Measurements from ENCODE around the gene KRTAP1-1. TPM values are rescaled to one million over a fixed set of nuclear protein-coding genes. Genes with fewer than 3 reads are reported as not detected.

The KRTAP1-1 gene
- total RNA-seq, 1 experiment from 2014 or later: not detected

Small RNAs within 50 kb of the gene (small RNA-seq; reads per million reads assigned to genes)
- gene KRTAP3-4P: not detected

Other genes with a start within 250 kb of the KRTAP1-1 start
- not detected in 2 replicates for gene KRT28, start 241.5 kb downstream of the KRTAP1-1 start, total RNA-seq (2014; rRNA removed; shearing (Covaris generic); ENCODE audit: low replicate concordance)
- gene KRT10, start 218.8 kb downstream of the KRTAP1-1 start, total RNA-seq (2014; rRNA removed; shearing (Covaris generic); ENCODE audit: low replicate concordance): 14.9 and 21.6 TPM in 2 replicates
- not detected in 2 replicates for gene KRT12, start 174.2 kb downstream of the KRTAP1-1 start, total RNA-seq (2014; rRNA removed; shearing (Covaris generic); ENCODE audit: low replicate concordance)
- gene KRT20, start 156.2 kb downstream of the KRTAP1-1 start, total RNA-seq (2014; rRNA removed; shearing (Covaris generic); ENCODE audit: low replicate concordance): not detected in 2 replicates
- gene KRT23, start 103.8 kb downstream of the KRTAP1-1 start, total RNA-seq (2014; rRNA removed; shearing (Covaris generic); ENCODE audit: low replicate concordance): not detected in 2 replicates
- not detected in 2 replicates for gene KRT39, start 74.5 kb downstream of the KRTAP1-1 start, total RNA-seq (2014; rRNA removed; shearing (Covaris generic); ENCODE audit: low replicate concordance)
- gene KRT40, start 57.1 kb downstream of the KRTAP1-1 start, total RNA-seq (2014; rRNA removed; shearing (Covaris generic); ENCODE audit: low replicate concordance): not detected in 2 replicates
- gene KRTAP3-3, start 47.3 kb downstream of the KRTAP1-1 start, total RNA-seq (2014; rRNA removed; shearing (Covaris generic); ENCODE audit: low replicate concordance): not detected in 2 replicates
- not detected in 2 replicates for gene KRTAP3-2, start 41.5 kb downstream of the KRTAP1-1 start, total RNA-seq (2014; rRNA removed; shearing (Covaris generic); ENCODE audit: low replicate concordance)
- not detected in 2 replicates for gene KRTAP3-1, start 32.3 kb downstream of the KRTAP1-1 start, total RNA-seq (2014; rRNA removed; shearing (Covaris generic); ENCODE audit: low replicate concordance)
- not detected in 2 replicates for gene KRTAP1-5, start 14.2 kb downstream of the KRTAP1-1 start, total RNA-seq (2014; rRNA removed; shearing (Covaris generic); ENCODE audit: low replicate concordance)
- gene KRTAP1-4, start 11.3 kb downstream of the KRTAP1-1 start, total RNA-seq (2014; rRNA removed; shearing (Covaris generic); ENCODE audit: low replicate concordance): not detected in 2 replicates
- not detected in 2 replicates for gene KRTAP1-3, start 6.6 kb downstream of the KRTAP1-1 start, total RNA-seq (2014; rRNA removed; shearing (Covaris generic); ENCODE audit: low replicate concordance)
- gene KRTAP2-1, start 5.9 kb upstream of the KRTAP1-1 start, total RNA-seq (2014; rRNA removed; shearing (Covaris generic); ENCODE audit: low replicate concordance): not detected in 2 replicates
- gene KRTAP2-2, start 13.8 kb upstream of the KRTAP1-1 start, total RNA-seq (2014; rRNA removed; shearing (Covaris generic); ENCODE audit: low replicate concordance): not detected in 2 replicates
- not detected in 2 replicates for gene KRTAP2-3, start 18.7 kb upstream of the KRTAP1-1 start, total RNA-seq (2014; rRNA removed; shearing (Covaris generic); ENCODE audit: low replicate concordance)
- gene KRTAP2-4, start 24.4 kb upstream of the KRTAP1-1 start, total RNA-seq (2014; rRNA removed; shearing (Covaris generic); ENCODE audit: low replicate concordance): not detected in 2 replicates
- not detected in 2 replicates for gene KRTAP4-7, start 42.7 kb upstream of the KRTAP1-1 start, total RNA-seq (2014; rRNA removed; shearing (Covaris generic); ENCODE audit: low replicate concordance)
- not detected in 2 replicates for gene KRTAP4-8, start 56.7 kb upstream of the KRTAP1-1 start, total RNA-seq (2014; rRNA removed; shearing (Covaris generic); ENCODE audit: low replicate concordance)
- gene KRTAP4-16, start 60.8 kb upstream of the KRTAP1-1 start, total RNA-seq (2014; rRNA removed; shearing (Covaris generic); ENCODE audit: low replicate concordance): not detected in 2 replicates
- gene KRTAP4-9, start 63.9 kb upstream of the KRTAP1-1 start, total RNA-seq (2014; rRNA removed; shearing (Covaris generic); ENCODE audit: low replicate concordance): not detected in 2 replicates
- not detected in 2 replicates for gene KRTAP4-11, start 76.9 kb upstream of the KRTAP1-1 start, total RNA-seq (2014; rRNA removed; shearing (Covaris generic); ENCODE audit: low replicate concordance)
- gene KRTAP4-12, start 82.7 kb upstream of the KRTAP1-1 start, total RNA-seq (2014; rRNA removed; shearing (Covaris generic); ENCODE audit: low replicate concordance): not detected in 2 replicates
- not detected in 2 replicates for gene KRTAP4-6, start 99.1 kb upstream of the KRTAP1-1 start, total RNA-seq (2014; rRNA removed; shearing (Covaris generic); ENCODE audit: low replicate concordance)
- not detected in 2 replicates for gene KRTAP4-5, start 108.4 kb upstream of the KRTAP1-1 start, total RNA-seq (2014; rRNA removed; shearing (Covaris generic); ENCODE audit: low replicate concordance)
- gene KRTAP4-4, start 119.3 kb upstream of the KRTAP1-1 start, total RNA-seq (2014; rRNA removed; shearing (Covaris generic); ENCODE audit: low replicate concordance): not detected in 2 replicates
- gene KRTAP4-3, start 126.8 kb upstream of the KRTAP1-1 start, total RNA-seq (2014; rRNA removed; shearing (Covaris generic); ENCODE audit: low replicate concordance): not detected in 2 replicates
- not detected in 2 replicates for gene KRTAP4-2, start 136.8 kb upstream of the KRTAP1-1 start, total RNA-seq (2014; rRNA removed; shearing (Covaris generic); ENCODE audit: low replicate concordance)
- not detected in 2 replicates for gene KRTAP4-1, start 143.5 kb upstream of the KRTAP1-1 start, total RNA-seq (2014; rRNA removed; shearing (Covaris generic); ENCODE audit: low replicate concordance)
- not detected in 2 replicates for gene KRTAP9-1, start 148.4 kb upstream of the KRTAP1-1 start, total RNA-seq (2014; rRNA removed; shearing (Covaris generic); ENCODE audit: low replicate concordance)
- not detected in 2 replicates for gene KRTAP9-2, start 185.2 kb upstream of the KRTAP1-1 start, total RNA-seq (2014; rRNA removed; shearing (Covaris generic); ENCODE audit: low replicate concordance)
- not detected in 2 replicates for gene KRTAP9-3, start 191.0 kb upstream of the KRTAP1-1 start, total RNA-seq (2014; rRNA removed; shearing (Covaris generic); ENCODE audit: low replicate concordance)
- gene KRTAP9-8, start 196.5 kb upstream of the KRTAP1-1 start, total RNA-seq (2014; rRNA removed; shearing (Covaris generic); ENCODE audit: low replicate concordance): not detected in 2 replicates
- not detected in 2 replicates for gene KRTAP9-4, start 208.2 kb upstream of the KRTAP1-1 start, total RNA-seq (2014; rRNA removed; shearing (Covaris generic); ENCODE audit: low replicate concordance)
- not detected in 2 replicates for gene KRTAP9-9, start 213.9 kb upstream of the KRTAP1-1 start, total RNA-seq (2014; rRNA removed; shearing (Covaris generic); ENCODE audit: low replicate concordance)
- gene KRTAP9-6, start 223.9 kb upstream of the KRTAP1-1 start, total RNA-seq (2014; rRNA removed; shearing (Covaris generic); ENCODE audit: low replicate concordance): not detected in 2 replicates
- gene KRTAP9-7, start 234.2 kb upstream of the KRTAP1-1 start, total RNA-seq (2014; rRNA removed; shearing (Covaris generic); ENCODE audit: low replicate concordance): not detected in 2 replicates

All from Karpas-422 (cell line).